GM23248 (cell line): Measurements from ENCODE around the gene TEX47.

Experiments used
- EZH2 ChIP-seq: fragments of 200-600 bp; sonication (generic); IDR thresholded peaks from 2 replicates; pipeline ENCODE4 v1.6.1; 2018; ENCODE audit warnings: antibody characterized with exemption, mild to moderate bottlenecking; ENCODE audit not compliant: insufficient read depth, poor library complexity, severe bottlenecking
- EZH2phosphoT487 ChIP-seq: fragments of 200-600 bp; sonication (generic); IDR thresholded peaks from 2 replicates; pipeline ENCODE4 v1.6.1; 2018; ENCODE audit warnings: antibody characterized with exemption, moderate library complexity, mild to moderate bottlenecking, low read depth; ENCODE audit not compliant: insufficient read depth

DNA sequence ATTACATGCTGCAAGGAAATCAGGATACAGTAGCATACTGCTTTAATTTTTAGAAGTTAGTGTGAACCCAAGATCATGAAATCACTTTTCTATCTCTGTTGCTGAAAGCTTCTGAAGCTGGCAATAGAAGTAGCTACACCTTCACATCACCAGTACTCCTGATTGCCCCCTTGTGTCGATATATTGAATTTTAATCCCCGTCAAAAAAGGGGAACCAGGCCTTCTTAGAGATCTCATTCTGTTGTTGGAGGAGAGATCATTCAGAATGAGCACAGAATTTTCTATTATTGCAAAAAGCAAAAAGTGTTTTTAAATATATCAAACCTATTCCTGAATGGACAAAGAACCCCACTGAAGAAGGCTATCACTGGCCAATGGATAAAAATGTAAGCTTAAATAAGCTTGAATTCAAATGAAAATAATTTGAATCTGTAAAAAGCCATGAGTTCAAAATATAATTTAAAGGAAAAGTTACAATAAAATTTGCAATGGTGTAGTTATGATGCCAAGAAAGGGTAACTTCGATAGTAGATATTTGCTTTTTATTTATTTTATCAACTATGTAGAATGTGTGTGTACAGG is 39.7 kb upstream of the TEX47 start:
- TF ChIP-seq EZH2phosphoT487 (no peak), EZH2 (no peak)
